ENCODE results near the gene TAX1BP1. TPM values are rescaled to one million over a fixed set of nuclear protein-coding genes. Genes with fewer than 3 reads are reported as not detected.

Gene TAX1BP1
- total and polyA plus RNA-seq, 2 experiments from 2014 or later = 56.5 to 87.9 TPM

DNA sequence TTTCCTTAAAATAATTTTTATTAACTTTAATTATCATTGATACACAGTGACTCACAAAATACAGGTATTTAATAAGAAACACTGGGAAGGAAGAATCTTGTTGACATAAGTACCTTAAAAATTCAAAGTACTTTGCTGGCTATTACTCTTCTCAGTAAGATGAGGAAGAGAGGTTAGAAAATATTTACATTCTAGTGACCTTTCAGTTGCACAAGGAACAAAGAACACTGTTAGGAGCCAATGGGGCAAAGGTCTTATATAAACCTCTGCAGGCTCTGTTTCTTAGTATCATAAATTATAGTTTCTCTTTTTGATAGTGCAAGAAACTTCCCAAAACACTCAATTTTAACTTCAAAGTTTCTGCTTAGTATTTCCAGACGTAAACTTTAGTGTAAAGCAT lies 4.8 kb upstream of the TAX1BP1 start:
- Histone ChIP-seq H4K20me1 (replicated peaks; ENCODE audit: insufficient read depth) (no peaks in the 10 kb centered on the region), H3K27ac (ENCODE audit: low read depth) (no peak overlapping the region), H3K4me2 (no peak overlapping the region), H3K4me3 (no peak overlapping the region), H2AFZ (no peak overlapping the region), H3K4me1 (ENCODE audit: insufficient read depth) (no peaks in the 10 kb centered on the region), H3K9me2 (ENCODE audit: insufficient read depth) (no peaks in the 10 kb centered on the region), H3K79me2 (replicated peaks; ENCODE audit: insufficient read depth) (no peaks in the 10 kb centered on the region), H3F3A (replicated peaks; ENCODE audit: low read depth) (no peaks in the 10 kb centered on the region), H3K27me3 (ENCODE audit: insufficient read depth) (no peaks in the 10 kb centered on the region), H3K36me3 (ENCODE audit: insufficient read depth) (no peaks in the 10 kb centered on the region)
- no peaks in the 10 kb centered on the region for H3K27me3 Mint-ChIP-seq (ENCODE audit: insufficient read depth, low read depth, poor library complexity)
- no peak overlapping the region for H3K4me3 Mint-ChIP-seq
- no peak overlapping the region for H3K27ac Mint-ChIP-seq
- DNase-seq (ENCODE audit: low spot score) = no peak
- no peaks in the 10 kb centered on the region for H3K36me3 Mint-ChIP-seq (ENCODE audit: low read depth)
- ATAC-seq = no peak
- no peaks in the 10 kb centered on the region for H3K9me3 Mint-ChIP-seq
- H3K4me1 Mint-ChIP-seq = peaks cover 6% of the 10 kb centered on the region
- TF ChIP-seq JUNB (IDR thresholded peaks at IDR 0.05; ENCODE audit: unreplicated experiment) (no peak), EZH2 (IDR thresholded peaks at IDR 0.05; ENCODE audit: low read depth, unreplicated experiment) (no peak), EZH2phosphoT487 (IDR thresholded peaks at IDR 0.05; ENCODE audit: unreplicated experiment) (no peak)
- TF ChIP-seq, protein P1, sequence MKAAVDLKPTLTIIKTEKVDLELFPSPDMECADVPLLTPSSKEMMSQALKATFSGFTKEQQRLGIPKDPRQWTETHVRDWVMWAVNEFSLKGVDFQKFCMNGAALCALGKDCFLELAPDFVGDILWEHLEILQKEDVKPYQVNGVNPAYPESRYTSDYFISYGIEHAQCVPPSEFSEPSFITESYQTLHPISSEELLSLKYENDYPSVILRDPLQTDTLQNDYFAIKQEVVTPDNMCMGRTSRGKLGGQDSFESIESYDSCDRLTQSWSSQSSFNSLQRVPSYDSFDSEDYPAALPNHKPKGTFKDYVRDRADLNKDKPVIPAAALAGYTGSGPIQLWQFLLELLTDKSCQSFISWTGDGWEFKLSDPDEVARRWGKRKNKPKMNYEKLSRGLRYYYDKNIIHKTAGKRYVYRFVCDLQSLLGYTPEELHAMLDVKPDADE (IDR thresholded peaks at IDR 0.05) = no peak
- TF ChIP-seq, protein P2, sequence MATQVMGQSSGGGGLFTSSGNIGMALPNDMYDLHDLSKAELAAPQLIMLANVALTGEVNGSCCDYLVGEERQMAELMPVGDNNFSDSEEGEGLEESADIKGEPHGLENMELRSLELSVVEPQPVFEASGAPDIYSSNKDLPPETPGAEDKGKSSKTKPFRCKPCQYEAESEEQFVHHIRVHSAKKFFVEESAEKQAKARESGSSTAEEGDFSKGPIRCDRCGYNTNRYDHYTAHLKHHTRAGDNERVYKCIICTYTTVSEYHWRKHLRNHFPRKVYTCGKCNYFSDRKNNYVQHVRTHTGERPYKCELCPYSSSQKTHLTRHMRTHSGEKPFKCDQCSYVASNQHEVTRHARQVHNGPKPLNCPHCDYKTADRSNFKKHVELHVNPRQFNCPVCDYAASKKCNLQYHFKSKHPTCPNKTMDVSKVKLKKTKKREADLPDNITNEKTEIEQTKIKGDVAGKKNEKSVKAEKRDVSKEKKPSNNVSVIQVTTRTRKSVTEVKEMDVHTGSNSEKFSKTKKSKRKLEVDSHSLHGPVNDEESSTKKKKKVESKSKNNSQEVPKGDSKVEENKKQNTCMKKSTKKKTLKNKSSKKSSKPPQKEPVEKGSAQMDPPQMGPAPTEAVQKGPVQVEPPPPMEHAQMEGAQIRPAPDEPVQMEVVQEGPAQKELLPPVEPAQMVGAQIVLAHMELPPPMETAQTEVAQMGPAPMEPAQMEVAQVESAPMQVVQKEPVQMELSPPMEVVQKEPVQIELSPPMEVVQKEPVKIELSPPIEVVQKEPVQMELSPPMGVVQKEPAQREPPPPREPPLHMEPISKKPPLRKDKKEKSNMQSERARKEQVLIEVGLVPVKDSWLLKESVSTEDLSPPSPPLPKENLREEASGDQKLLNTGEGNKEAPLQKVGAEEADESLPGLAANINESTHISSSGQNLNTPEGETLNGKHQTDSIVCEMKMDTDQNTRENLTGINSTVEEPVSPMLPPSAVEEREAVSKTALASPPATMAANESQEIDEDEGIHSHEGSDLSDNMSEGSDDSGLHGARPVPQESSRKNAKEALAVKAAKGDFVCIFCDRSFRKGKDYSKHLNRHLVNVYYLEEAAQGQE (IDR thresholded peaks at IDR 0.05; ENCODE audit: unreplicated experiment) = no peak
- TF ChIP-seq, protein P3, sequence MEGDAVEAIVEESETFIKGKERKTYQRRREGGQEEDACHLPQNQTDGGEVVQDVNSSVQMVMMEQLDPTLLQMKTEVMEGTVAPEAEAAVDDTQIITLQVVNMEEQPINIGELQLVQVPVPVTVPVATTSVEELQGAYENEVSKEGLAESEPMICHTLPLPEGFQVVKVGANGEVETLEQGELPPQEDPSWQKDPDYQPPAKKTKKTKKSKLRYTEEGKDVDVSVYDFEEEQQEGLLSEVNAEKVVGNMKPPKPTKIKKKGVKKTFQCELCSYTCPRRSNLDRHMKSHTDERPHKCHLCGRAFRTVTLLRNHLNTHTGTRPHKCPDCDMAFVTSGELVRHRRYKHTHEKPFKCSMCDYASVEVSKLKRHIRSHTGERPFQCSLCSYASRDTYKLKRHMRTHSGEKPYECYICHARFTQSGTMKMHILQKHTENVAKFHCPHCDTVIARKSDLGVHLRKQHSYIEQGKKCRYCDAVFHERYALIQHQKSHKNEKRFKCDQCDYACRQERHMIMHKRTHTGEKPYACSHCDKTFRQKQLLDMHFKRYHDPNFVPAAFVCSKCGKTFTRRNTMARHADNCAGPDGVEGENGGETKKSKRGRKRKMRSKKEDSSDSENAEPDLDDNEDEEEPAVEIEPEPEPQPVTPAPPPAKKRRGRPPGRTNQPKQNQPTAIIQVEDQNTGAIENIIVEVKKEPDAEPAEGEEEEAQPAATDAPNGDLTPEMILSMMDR (conservative IDR thresholded peaks at IDR 0.05; ENCODE audit: low read depth in 2 of 2) = no peak
- TF ChIP-seq, protein P4, sequence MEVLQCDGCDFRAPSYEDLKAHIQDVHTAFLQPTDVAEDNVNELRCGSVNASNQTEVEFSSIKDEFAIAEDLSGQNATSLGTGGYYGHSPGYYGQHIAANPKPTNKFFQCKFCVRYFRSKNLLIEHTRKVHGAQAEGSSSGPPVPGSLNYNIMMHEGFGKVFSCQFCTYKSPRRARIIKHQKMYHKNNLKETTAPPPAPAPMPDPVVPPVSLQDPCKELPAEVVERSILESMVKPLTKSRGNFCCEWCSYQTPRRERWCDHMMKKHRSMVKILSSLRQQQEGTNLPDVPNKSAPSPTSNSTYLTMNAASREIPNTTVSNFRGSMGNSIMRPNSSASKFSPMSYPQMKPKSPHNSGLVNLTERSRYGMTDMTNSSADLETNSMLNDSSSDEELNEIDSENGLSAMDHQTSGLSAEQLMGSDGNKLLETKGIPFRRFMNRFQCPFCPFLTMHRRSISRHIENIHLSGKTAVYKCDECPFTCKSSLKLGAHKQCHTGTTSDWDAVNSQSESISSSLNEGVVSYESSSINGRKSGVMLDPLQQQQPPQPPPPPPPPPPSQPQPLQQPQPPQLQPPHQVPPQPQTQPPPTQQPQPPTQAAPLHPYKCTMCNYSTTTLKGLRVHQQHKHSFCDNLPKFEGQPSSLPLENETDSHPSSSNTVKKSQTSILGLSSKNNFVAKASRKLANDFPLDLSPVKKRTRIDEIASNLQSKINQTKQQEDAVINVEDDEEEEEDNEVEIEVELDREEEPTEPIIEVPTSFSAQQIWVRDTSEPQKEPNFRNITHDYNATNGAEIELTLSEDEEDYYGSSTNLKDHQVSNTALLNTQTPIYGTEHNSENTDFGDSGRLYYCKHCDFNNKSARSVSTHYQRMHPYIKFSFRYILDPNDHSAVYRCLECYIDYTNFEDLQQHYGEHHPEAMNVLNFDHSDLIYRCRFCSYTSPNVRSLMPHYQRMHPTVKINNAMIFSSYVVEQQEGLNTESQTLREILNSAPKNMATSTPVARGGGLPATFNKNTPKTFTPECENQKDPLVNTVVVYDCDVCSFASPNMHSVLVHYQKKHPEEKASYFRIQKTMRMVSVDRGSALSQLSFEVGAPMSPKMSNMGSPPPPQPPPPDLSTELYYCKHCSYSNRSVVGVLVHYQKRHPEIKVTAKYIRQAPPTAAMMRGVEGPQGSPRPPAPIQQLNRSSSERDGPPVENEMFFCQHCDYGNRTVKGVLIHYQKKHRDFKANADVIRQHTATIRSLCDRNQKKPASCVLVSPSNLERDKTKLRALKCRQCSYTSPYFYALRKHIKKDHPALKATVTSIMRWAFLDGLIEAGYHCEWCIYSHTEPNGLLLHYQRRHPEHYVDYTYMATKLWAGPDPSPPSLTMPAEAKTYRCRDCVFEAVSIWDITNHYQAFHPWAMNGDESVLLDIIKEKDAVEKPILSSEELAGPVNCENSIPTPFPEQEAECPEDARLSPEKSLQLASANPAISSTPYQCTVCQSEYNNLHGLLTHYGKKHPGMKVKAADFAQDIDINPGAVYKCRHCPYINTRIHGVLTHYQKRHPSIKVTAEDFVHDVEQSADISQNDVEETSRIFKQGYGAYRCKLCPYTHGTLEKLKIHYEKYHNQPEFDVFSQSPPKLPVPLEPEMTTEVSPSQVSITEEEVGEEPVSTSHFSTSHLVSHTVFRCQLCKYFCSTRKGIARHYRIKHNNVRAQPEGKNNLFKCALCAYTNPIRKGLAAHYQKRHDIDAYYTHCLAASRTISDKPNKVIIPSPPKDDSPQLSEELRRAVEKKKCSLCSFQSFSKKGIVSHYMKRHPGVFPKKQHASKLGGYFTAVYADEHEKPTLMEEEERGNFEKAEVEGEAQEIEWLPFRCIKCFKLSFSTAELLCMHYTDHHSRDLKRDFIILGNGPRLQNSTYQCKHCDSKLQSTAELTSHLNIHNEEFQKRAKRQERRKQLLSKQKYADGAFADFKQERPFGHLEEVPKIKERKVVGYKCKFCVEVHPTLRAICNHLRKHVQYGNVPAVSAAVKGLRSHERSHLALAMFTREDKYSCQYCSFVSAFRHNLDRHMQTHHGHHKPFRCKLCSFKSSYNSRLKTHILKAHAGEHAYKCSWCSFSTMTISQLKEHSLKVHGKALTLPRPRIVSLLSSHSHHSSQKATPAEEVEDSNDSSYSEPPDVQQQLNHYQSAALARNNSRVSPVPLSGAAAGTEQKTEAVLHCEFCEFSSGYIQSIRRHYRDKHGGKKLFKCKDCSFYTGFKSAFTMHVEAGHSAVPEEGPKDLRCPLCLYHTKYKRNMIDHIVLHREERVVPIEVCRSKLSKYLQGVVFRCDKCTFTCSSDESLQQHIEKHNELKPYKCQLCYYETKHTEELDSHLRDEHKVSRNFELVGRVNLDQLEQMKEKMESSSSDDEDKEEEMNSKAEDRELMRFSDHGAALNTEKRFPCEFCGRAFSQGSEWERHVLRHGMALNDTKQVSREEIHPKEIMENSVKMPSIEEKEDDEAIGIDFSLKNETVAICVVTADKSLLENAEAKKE (CRISPR knock-in tag; IDR thresholded peaks at IDR 0.05) = no peak
